ENCODE data around the gene HELZ2.
A peak's percentile ranks its signal among the peaks of the same experiment; 100 is the strongest.

The HELZ2 gene

GRCh38 chr20:63589261-63590217, 15.5 kb upstream of the HELZ2 start:
- TF ChIP-seq CTCF (IDR thresholded peaks at IDR 0.05) (no peak), ZFX (IDR thresholded peaks at IDR 0.05; ENCODE audit: borderline replicate concordance) (no peak)
- no peak overlapping the region; the same call in 1 of the 2 replicates for H3K27ac ChIP-seq

GRCh38 chr20:63588641-63589041, 14.6 kb upstream of the HELZ2 start:
- peak overlapping the region; percentile 36; the same call in 1 of the 2 replicates for H3K27ac ChIP-seq
- TF ChIP-seq CTCF (IDR thresholded peaks at IDR 0.05) = no peak
- TF ChIP-seq ZFX (IDR thresholded peaks at IDR 0.05; ENCODE audit: borderline replicate concordance) = no peak

- peak overlapping the region; percentile 36; the same call in 1 of the 2 replicates for H3K27ac ChIP-seq
- TF ChIP-seq ZFX (IDR thresholded peaks at IDR 0.05; ENCODE audit: borderline replicate concordance) (no peak), CTCF (IDR thresholded peaks at IDR 0.05) (no peak)
These were observed 13.9 kb upstream of the HELZ2 start for GRCh38 chr20:63587776-63588591.

- TF ChIP-seq ZFX (IDR thresholded peaks at IDR 0.05; ENCODE audit: borderline replicate concordance) (no peak), CTCF (IDR thresholded peaks at IDR 0.05) (no peak)
- H3K27ac ChIP-seq = no peak overlapping the region
These were observed 13.2 kb upstream of the HELZ2 start for GRCh38 chr20:63587256-63587655.

- TF ChIP-seq CTCF (IDR thresholded peaks at IDR 0.05) (no peak), ZFX (IDR thresholded peaks at IDR 0.05; ENCODE audit: borderline replicate concordance) (no peak)
- no peak overlapping the region for H3K27ac ChIP-seq
These were observed 12.8 kb upstream of the HELZ2 start for GRCh38 chr20:63586797-63587196.

GRCh38 chr20:63585616-63586565, 11.9 kb upstream of the HELZ2 start:
- no peak overlapping the region for H3K27ac ChIP-seq
- TF ChIP-seq CTCF (IDR thresholded peaks at IDR 0.05) (no peak), ZFX (IDR thresholded peaks at IDR 0.05; ENCODE audit: borderline replicate concordance) (no peak)
